SK-N-SH treated with all-trans-retinoic acid at 6 μM for 48 hours (cell line): ENCODE data around the gene SP140.

ENCODE experiments used
- ATAC-seq: fragments of 200-7000 bp; cut with Tn5 transposase; 3 replicates; pipeline ENCODE4 v1.9.1; 2020; ENCODE audit warnings: mild to moderate bottlenecking, moderate library complexity
- BACH2 ChIP-seq: fragments of 250-450 bp; sonication (Bioruptor Pico); IDR thresholded peaks from 2 replicates; pipeline ENCODE4 v1.9.0; 2021; ENCODE audit warnings: mild to moderate bottlenecking, borderline replicate concordance
- CREB5 ChIP-seq: fragments of 250-450 bp; sonication (Bioruptor Pico); IDR thresholded peaks from 2 replicates; pipeline ENCODE4 v1.5.1; 2020; ENCODE audit warnings: low read depth, mild to moderate bottlenecking, moderate library complexity
- CSDC2 ChIP-seq: fragments of 250-450 bp; sonication (Bioruptor Pico); IDR thresholded peaks from 2 replicates; pipeline ENCODE4 v1.5.0; 2020; ENCODE audit warnings: mild to moderate bottlenecking, moderate library complexity
- CSRNP3 ChIP-seq: fragments of 250-450 bp; sonication (Bioruptor Pico); IDR thresholded peaks from 2 replicates; pipeline ENCODE4 v1.5.1; 2021; ENCODE audit warnings: mild to moderate bottlenecking, moderate library complexity
- ESRRG ChIP-seq: fragments of 250-450 bp; sonication (Bioruptor Pico); IDR thresholded peaks from 2 replicates; pipeline ENCODE4 v1.6.1; 2021; ENCODE audit warnings: mild to moderate bottlenecking
- GLIS3 ChIP-seq: fragments of 250-450 bp; sonication (Bioruptor Pico); IDR thresholded peaks from 2 replicates; pipeline ENCODE4 v1.5.0; 2020; ENCODE audit warnings: mild to moderate bottlenecking, moderate library complexity
- ISL1 ChIP-seq: fragments of 250-450 bp; sonication (Bioruptor Pico); IDR thresholded peaks from 2 replicates; pipeline ENCODE4 v2.1.2; 2022; ENCODE audit warnings: mild to moderate bottlenecking, moderate library complexity
- OSR1 ChIP-seq: fragments of 250-450 bp; sonication (Bioruptor Pico); IDR thresholded peaks from 2 replicates; pipeline ENCODE4 v1.8.0; 2022; ENCODE audit warnings: moderate library complexity, mild to moderate bottlenecking, inconsistent platforms
- PATZ1 ChIP-seq: fragments of 250-450 bp; sonication (Bioruptor Pico); IDR thresholded peaks from 2 replicates; pipeline ENCODE4 v1.8.0; 2020; ENCODE audit warnings: mild to moderate bottlenecking, moderate library complexity, borderline replicate concordance
- POU6F1 ChIP-seq: fragments of 250-450 bp; sonication (Bioruptor Pico); IDR thresholded peaks from 2 replicates; pipeline ENCODE4 v1.8.0; 2021; ENCODE audit warnings: low read depth, mild to moderate bottlenecking, moderate library complexity, borderline replicate concordance
- PPARA ChIP-seq: fragments of 250-450 bp; sonication (Bioruptor Pico); IDR thresholded peaks from 2 replicates; pipeline ENCODE4 v1.5.0; 2020; ENCODE audit warnings: mild to moderate bottlenecking, borderline replicate concordance
- RARB ChIP-seq: fragments of 250-450 bp; sonication (Bioruptor Pico); IDR thresholded peaks from 2 replicates; pipeline ENCODE4 v1.8.0; 2021; ENCODE audit warnings: mild to moderate bottlenecking, moderate library complexity
- SNAI2 ChIP-seq: fragments of 250-450 bp; sonication (Bioruptor Pico); IDR thresholded peaks from 2 replicates; pipeline ENCODE4 v1.5.0; 2020; ENCODE audit warnings: mild to moderate bottlenecking, moderate library complexity
- TCF4 ChIP-seq: fragments of 250-450 bp; sonication (Bioruptor Pico); IDR thresholded peaks from 2 replicates; pipeline ENCODE4 v1.8.0; 2021; ENCODE audit warnings: mild to moderate bottlenecking, moderate library complexity, borderline replicate concordance
- TOX ChIP-seq: fragments of 250-450 bp; sonication (Bioruptor Pico); IDR thresholded peaks from 2 replicates; pipeline ENCODE4 v1.8.0; 2021; ENCODE audit warnings: mild to moderate bottlenecking, moderate library complexity, borderline replicate concordance
- TSHZ2 ChIP-seq: fragments of 250-450 bp; sonication (Bioruptor Pico); IDR thresholded peaks from 2 replicates; pipeline ENCODE4 v1.5.0; 2020; ENCODE audit warnings: mild to moderate bottlenecking, moderate library complexity
- ZC3H10 ChIP-seq: fragments of 250-450 bp; sonication (Bioruptor Pico); IDR thresholded peaks from 2 replicates; pipeline ENCODE4 v1.5.1; 2021; ENCODE audit warnings: mild to moderate bottlenecking, moderate library complexity
- ZFP3 ChIP-seq: fragments of 250-450 bp; sonication (Bioruptor Pico); IDR thresholded peaks from 2 replicates; pipeline ENCODE4 v1.5.0; 2020; ENCODE audit warnings: mild to moderate bottlenecking, moderate library complexity
- ZFP30 ChIP-seq: fragments of 450-650 bp; formaldehyde crosslinking; IDR thresholded peaks from 2 replicates; pipeline ENCODE4 v1.5.0; 2022; ENCODE audit warnings: mild to moderate bottlenecking, moderate library complexity
- ZNF565 ChIP-seq: fragments of 450-650 bp; formaldehyde crosslinking; conservative IDR thresholded peaks from 2 replicates; pipeline ENCODE4 v1.5.0; 2020; ENCODE audit warnings: low read depth, mild to moderate bottlenecking, moderate library complexity
- ZNF70 ChIP-seq: fragments of 450-650 bp; formaldehyde crosslinking; IDR thresholded peaks from 2 replicates; pipeline ENCODE4 v1.5.0; 2020; ENCODE audit warnings: mild to moderate bottlenecking, moderate library complexity
- ZNF8 ChIP-seq: fragments of 450-650 bp; formaldehyde crosslinking; IDR thresholded peaks from 2 replicates; pipeline ENCODE4 v1.5.0; 2020; ENCODE audit warnings: mild to moderate bottlenecking, moderate library complexity

SP140 gene

GRCh38 chr2:230225486-230225885 is at the start of gene SP140:
SP140 (plus strand) TSS chr2:230225736; CDS start chr2:230225845, 109 bp downstream.
- no peak for ATAC-seq
- no peak for TF ChIP-seq PATZ1 (CRISPR knock-in tag)
- TF ChIP-seq ZNF565 (CRISPR knock-in tag), result no peak
- no peak for TF ChIP-seq SNAI2 (CRISPR knock-in tag)
- TF ChIP-seq ESRRG (CRISPR knock-in tag), result no peak
- TF ChIP-seq PPARA (CRISPR knock-in tag), result no peak
- no peak for TF ChIP-seq BACH2 (CRISPR knock-in tag)
- no peak for TF ChIP-seq TCF4
- no peak for TF ChIP-seq POU6F1
- no peak for TF ChIP-seq ZFP3 (CRISPR knock-in tag)
- no peak for TF ChIP-seq OSR1
- TF ChIP-seq RARB (CRISPR knock-in tag), result no peak
- TF ChIP-seq CSRNP3 (CRISPR knock-in tag), result no peak
- no peak for TF ChIP-seq TSHZ2 (CRISPR knock-in tag)
- TF ChIP-seq ZNF70 (CRISPR knock-in tag), result no peak
- TF ChIP-seq ZNF8, result no peak
- no peak for TF ChIP-seq CREB5 (CRISPR knock-in tag)
- TF ChIP-seq GLIS3 (CRISPR knock-in tag), result no peak
- no peak for TF ChIP-seq CSDC2 (CRISPR knock-in tag)

- ATAC-seq, result no peak
These were observed 48.5 kb upstream of the SP140 start for GRCh38 chr2:230176996-230177395.

More at GRCh38 chr2:230176996-230177395, 48.5 kb upstream of the SP140 start:
- TF ChIP-seq TSHZ2 (CRISPR knock-in tag) (no peak), BACH2 (CRISPR knock-in tag) (no peak), RARB (CRISPR knock-in tag) (no peak), PPARA (CRISPR knock-in tag) (no peak), POU6F1 (no peak), CREB5 (CRISPR knock-in tag) (no peak), TCF4 (no peak), ZC3H10 (no peak), SNAI2 (CRISPR knock-in tag) (no peak), ISL1 (CRISPR knock-in tag) (no peak), CSDC2 (CRISPR knock-in tag) (no peak), ESRRG (CRISPR knock-in tag) (no peak), ZFP3 (CRISPR knock-in tag) (no peak), ZFP30 (no peak), ZNF8 (no peak), GLIS3 (CRISPR knock-in tag) (no peak), TOX (CRISPR knock-in tag) (no peak)
